ENCODE results near the gene GRHL1. TPM values are rescaled to one million over a fixed set of nuclear protein-coding genes. Genes with fewer than 3 reads are reported as not detected.

GRHL1 gene
- total RNA-seq, 1 donor, result 0.36 TPM

DNA sequence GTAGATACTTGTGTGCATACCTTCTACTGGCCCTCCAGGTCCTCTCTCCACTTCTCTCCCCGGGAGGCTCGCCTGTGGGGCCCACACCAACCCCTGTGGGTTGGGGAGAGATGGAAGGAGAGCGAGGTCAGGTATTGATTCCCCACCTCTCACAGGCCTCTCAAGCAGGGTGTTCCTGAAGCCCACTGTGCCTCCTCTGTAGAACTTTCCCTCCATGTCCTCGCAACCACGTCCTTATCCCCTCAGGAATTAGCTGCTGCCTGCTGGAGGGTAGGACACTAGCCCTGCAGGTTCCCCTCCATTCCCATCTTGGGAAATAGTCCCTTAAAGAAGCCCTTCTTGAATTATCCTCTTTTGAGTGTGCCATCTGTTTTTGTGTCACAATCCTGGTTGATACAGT lies 52.9 kb downstream of the GRHL1 start:
- TF ChIP-seq, protein P1, sequence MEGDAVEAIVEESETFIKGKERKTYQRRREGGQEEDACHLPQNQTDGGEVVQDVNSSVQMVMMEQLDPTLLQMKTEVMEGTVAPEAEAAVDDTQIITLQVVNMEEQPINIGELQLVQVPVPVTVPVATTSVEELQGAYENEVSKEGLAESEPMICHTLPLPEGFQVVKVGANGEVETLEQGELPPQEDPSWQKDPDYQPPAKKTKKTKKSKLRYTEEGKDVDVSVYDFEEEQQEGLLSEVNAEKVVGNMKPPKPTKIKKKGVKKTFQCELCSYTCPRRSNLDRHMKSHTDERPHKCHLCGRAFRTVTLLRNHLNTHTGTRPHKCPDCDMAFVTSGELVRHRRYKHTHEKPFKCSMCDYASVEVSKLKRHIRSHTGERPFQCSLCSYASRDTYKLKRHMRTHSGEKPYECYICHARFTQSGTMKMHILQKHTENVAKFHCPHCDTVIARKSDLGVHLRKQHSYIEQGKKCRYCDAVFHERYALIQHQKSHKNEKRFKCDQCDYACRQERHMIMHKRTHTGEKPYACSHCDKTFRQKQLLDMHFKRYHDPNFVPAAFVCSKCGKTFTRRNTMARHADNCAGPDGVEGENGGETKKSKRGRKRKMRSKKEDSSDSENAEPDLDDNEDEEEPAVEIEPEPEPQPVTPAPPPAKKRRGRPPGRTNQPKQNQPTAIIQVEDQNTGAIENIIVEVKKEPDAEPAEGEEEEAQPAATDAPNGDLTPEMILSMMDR (IDR thresholded peaks at IDR 0.05; ENCODE audit: extremely low read depth, low read depth, low read length), result no peak

DNA sequence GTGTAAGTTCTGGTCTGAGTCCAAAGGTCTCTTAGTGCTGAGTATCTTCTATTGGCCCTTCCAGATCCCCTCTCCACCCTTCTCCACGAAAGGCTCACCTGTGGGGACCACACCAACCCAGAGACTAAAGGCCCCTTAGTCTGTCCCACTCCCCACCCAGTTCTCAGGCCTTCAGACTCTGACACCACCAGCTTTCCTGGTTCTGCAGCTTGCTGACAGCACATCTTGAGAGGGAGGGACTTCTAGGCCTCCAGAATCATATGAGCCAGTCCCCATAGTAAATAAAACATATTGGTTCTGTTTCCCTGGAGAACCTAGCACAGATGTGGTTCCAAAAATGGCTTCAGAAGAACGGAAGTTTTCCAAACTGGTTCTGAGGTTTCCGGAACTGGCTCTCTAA lies 53.3 kb downstream of the GRHL1 start:
- Histone ChIP-seq H3K27me3 (ENCODE audit: insufficient read depth, low read length) (no peaks in the 10 kb centered on the region), H2AFZ (ENCODE audit: low read length) (no peak overlapping the region), H3K4me3 (ENCODE audit: insufficient read depth, low read length) (no peak overlapping the region), H3K4me1 (ENCODE audit: insufficient read depth, low read length) (peaks cover 33% of the 10 kb centered on the region), H3K79me2 (ENCODE audit: insufficient read depth, low read length) (no peaks in the 10 kb centered on the region), H3K9me3 (ENCODE audit: low read depth, low read length) (no peaks in the 10 kb centered on the region), H4K20me1 (ENCODE audit: insufficient read depth, low read length) (no peaks in the 10 kb centered on the region), H3K36me3 (ENCODE audit: insufficient read depth, low read length) (no peaks in the 10 kb centered on the region), H3K27ac (ENCODE audit: low read depth, low read length) (no peak overlapping the region), H3K4me2 (ENCODE audit: insufficient read depth, low read length) (no peak overlapping the region)
- TF ChIP-seq, protein P1 (IDR thresholded peaks at IDR 0.05; ENCODE audit: extremely low read depth, low read depth, low read length), result no peak
- peak; percentile 65 for DNase-seq (ENCODE audit: insufficient read length, low spot score, missing footprints)

More for the DNA sequence above, 52.9 kb downstream of the GRHL1 start:
- H3K4me2 ChIP-seq (ENCODE audit: insufficient read depth, low read length), result no peak overlapping the region
- peaks cover 28% of the 10 kb centered on the region for H3K4me1 ChIP-seq (ENCODE audit: insufficient read depth, low read length)
- no peaks in the 10 kb centered on the region for H4K20me1 ChIP-seq (ENCODE audit: insufficient read depth, low read length)
- H3K79me2 ChIP-seq (ENCODE audit: insufficient read depth, low read length), result no peaks in the 10 kb centered on the region
- H3K27ac ChIP-seq (ENCODE audit: low read depth, low read length), result no peak overlapping the region
- peak; percentile 15 for DNase-seq (ENCODE audit: insufficient read length, low spot score, missing footprints)
- H3K4me3 ChIP-seq (ENCODE audit: insufficient read depth, low read length), result no peak overlapping the region
- no peaks in the 10 kb centered on the region for H3K27me3 ChIP-seq (ENCODE audit: insufficient read depth, low read length)
- no peak overlapping the region for H2AFZ ChIP-seq (ENCODE audit: low read length)
- no peaks in the 10 kb centered on the region for H3K36me3 ChIP-seq (ENCODE audit: insufficient read depth, low read length)
- H3K9me3 ChIP-seq (ENCODE audit: low read depth, low read length), result no peaks in the 10 kb centered on the region

DNA sequence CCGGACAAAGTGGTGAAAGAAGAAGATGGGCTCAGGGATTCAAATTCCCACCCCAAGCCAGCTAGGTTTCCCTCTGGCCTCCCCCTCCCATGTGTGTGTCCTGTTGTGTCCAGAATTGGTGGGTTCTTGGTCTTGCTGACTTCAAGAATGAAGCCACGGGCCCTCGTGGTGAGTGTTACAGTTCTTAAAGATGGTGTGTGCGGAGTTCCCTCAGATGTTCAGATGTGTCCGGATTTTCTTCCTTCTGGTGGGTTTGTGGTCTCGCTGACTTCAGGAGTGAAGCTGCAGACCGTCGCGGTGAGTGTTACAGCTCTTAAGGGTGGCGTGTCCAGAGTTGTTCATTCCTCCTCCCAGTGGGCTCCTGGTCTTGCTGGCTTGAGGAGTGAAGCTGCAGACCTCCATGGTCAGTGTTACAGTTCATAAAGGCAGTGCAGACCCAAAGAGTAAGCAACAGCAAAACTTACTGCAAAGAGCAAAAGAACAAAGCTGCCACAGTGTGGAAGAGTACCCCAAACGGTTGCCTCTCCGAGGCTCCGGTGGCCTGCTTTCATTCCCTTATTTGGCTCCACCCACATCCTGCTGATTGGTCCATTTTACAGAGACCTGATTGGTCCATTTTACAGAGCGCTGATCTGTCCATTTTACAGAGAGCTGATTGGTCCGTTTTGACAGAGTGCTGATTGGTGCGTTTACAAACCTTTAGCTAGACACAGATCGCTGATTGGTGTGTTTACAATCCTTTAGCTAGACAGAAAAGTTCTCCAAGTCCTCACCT lies 54.2 kb downstream of the GRHL1 start:
- Histone ChIP-seq H3K27me3 (ENCODE audit: insufficient read depth, low read length) (no peaks in the 10 kb centered on the region), H3K27ac (ENCODE audit: low read depth, low read length) (no peak overlapping the region), H4K20me1 (ENCODE audit: insufficient read depth, low read length) (no peaks in the 10 kb centered on the region), H3K4me1 (ENCODE audit: insufficient read depth, low read length) (peaks cover 40% of the 10 kb centered on the region), H3K4me3 (ENCODE audit: insufficient read depth, low read length) (no peak overlapping the region), H3K36me3 (ENCODE audit: insufficient read depth, low read length) (no peaks in the 10 kb centered on the region), H3K9me3 (ENCODE audit: low read depth, low read length) (no peaks in the 10 kb centered on the region), H3K79me2 (ENCODE audit: insufficient read depth, low read length) (no peaks in the 10 kb centered on the region), H2AFZ (ENCODE audit: low read length) (no peak overlapping the region), H3K4me2 (ENCODE audit: insufficient read depth, low read length) (no peak overlapping the region)
- peak; percentile 21 for DNase-seq (ENCODE audit: insufficient read length, low spot score, missing footprints)
- TF ChIP-seq, protein P1 (IDR thresholded peaks at IDR 0.05; ENCODE audit: extremely low read depth, low read depth, low read length), result no peak

DNA sequence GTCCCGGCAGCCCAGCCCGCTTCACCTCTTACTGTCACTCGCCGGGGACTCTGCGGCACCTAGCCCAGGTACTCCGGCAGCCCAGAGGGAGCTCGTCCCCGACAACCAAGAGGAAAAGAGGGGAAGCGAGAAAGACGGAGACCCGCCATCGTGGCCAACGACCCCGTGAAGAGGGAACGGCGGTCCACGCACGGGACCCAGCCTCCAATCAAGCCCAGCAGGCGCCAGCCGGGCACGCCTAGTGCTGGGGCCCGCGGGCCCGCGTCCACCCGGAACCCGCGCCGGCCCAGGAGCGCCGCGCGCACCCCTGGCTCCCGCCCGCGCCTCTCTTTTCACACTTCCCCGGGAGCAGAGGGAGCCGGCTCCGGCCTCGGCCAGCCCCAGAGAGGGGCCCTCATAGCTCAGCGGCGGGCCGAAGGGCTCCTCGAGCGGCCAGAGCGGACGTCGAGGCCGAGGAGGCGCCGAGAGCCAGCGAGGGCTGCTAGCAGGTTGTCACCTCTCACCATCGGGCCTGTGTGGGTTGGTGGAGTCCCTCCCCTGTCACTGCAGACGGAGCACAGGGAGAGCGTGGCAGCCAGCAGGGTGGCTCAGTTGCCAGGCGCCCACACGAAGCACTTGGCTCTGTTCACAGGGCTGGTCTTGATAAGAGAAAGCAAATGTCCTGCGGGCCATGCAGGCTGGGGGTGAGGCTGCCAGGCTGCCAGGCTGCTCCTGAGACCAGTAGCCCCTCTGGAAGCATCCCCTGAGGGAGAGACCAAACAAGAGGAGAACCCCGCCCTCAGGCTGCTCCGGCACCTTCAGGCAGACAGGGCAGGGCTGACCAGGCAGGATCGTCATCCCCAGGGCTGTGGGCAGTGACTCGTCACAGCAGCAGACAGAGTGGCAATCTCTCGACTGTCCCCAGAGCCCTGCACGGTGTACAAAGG lies 55.0 kb downstream of the GRHL1 start:
- no peaks in the 10 kb centered on the region for H3K9me3 ChIP-seq (ENCODE audit: low read depth, low read length)
- H3K4me2 ChIP-seq (ENCODE audit: insufficient read depth, low read length), result no peak overlapping the region
- peaks cover 40% of the 10 kb centered on the region for H3K4me1 ChIP-seq (ENCODE audit: insufficient read depth, low read length)
- H3K36me3 ChIP-seq (ENCODE audit: insufficient read depth, low read length), result no peaks in the 10 kb centered on the region
- TF ChIP-seq, protein P1 (IDR thresholded peaks at IDR 0.05; ENCODE audit: extremely low read depth, low read depth, low read length), result no peak
- H4K20me1 ChIP-seq (ENCODE audit: insufficient read depth, low read length), result no peaks in the 10 kb centered on the region
- no peak overlapping the region for H3K27ac ChIP-seq (ENCODE audit: low read depth, low read length)
- H2AFZ ChIP-seq (ENCODE audit: low read length), result no peak overlapping the region
- DNase-seq (ENCODE audit: insufficient read length, low spot score, missing footprints), result peak; percentile 83
- no peaks in the 10 kb centered on the region for H3K27me3 ChIP-seq (ENCODE audit: insufficient read depth, low read length)
- H3K4me3 ChIP-seq (ENCODE audit: insufficient read depth, low read length), result no peak overlapping the region
- H3K79me2 ChIP-seq (ENCODE audit: insufficient read depth, low read length), result no peaks in the 10 kb centered on the region

All from osteoblast (primary cell).